ENCODE data around the gene CNDP2. TPM values are rescaled to one million over a fixed set of nuclear protein-coding genes. Genes with fewer than 3 reads are reported as not detected.

Gene CNDP2
- total RNA-seq, 4 donors from 2014 or later, result 71.8 to 87.8 (median 81.5) TPM

GRCh38 chr18:74529378-74529777 lies 33.2 kb downstream of the CNDP2 start:
- Histone ChIP-seq H3K36me3 (no peaks in the 10 kb centered on the region), H3K9me3 (no peaks in the 10 kb centered on the region), H3K4me3 (no peak overlapping the region), H3K27me3 (no peaks in the 10 kb centered on the region), H3K4me1 (peaks cover 0 to 11% (median 3%) of the 10 kb centered on the region in 4 donors), H3K27ac (no peak overlapping the region)
- TF ChIP-seq POLR2A (IDR thresholded peaks at IDR 0.05) (no peak), CTCF (IDR thresholded peaks at IDR 0.05) (no peak), EP300 (IDR thresholded peaks at IDR 0.05) (no peak)
- WGBS, 2 donors, result 87 to 88% methylated on average over 6 of the region's 6 CpGs
- no peak for DNase-seq (ENCODE audit: low spot score in 2 of 2)

GRCh38 chr18:74529811-74530583 lies 33.8 kb downstream of the CNDP2 start:
- TF ChIP-seq POLR2A (IDR thresholded peaks at IDR 0.05) (no peak), EP300 (IDR thresholded peaks at IDR 0.05) (no peak), CTCF (IDR thresholded peaks at IDR 0.05) (no peak)
- no peak for DNase-seq (ENCODE audit: low spot score in 2 of 2)

GRCh38 chr18:74530584-74530862 lies 34.4 kb downstream of the CNDP2 start:
- Histone ChIP-seq H3K27me3 (no peaks in the 10 kb centered on the region), H3K9me3 (no peaks in the 10 kb centered on the region), H3K4me3 (no peak overlapping the region), H3K36me3 (no peaks in the 10 kb centered on the region), H3K4me1 (peaks cover 0 to 7% (median 0%) of the 10 kb centered on the region in 4 donors), H3K27ac (no peak overlapping the region)
- DNase-seq (ENCODE audit: low spot score in 2 of 2), result no peak
- TF ChIP-seq EP300 (IDR thresholded peaks at IDR 0.05), result no peak
- TF ChIP-seq CTCF (IDR thresholded peaks at IDR 0.05), result no peak
- TF ChIP-seq POLR2A (IDR thresholded peaks at IDR 0.05), result no peak
- WGBS, 2 donors, result 59 to 66% methylated on average over 6 of the region's 6 CpGs

More at GRCh38 chr18:74529811-74530583, 33.8 kb downstream of the CNDP2 start:
- Histone ChIP-seq H3K4me3 (no peak overlapping the region), H3K27ac (no peak overlapping the region), H3K36me3 (no peaks in the 10 kb centered on the region), H3K9me3 (no peaks in the 10 kb centered on the region), H3K27me3 (no peaks in the 10 kb centered on the region), H3K4me1 (peaks cover 0 to 7% (median 0%) of the 10 kb centered on the region in 4 donors)
- WGBS, 2 donors, result 94 to 96% methylated on average over 25 of the region's 25 CpGs

GRCh38 chr18:74531043-74531442 lies 34.9 kb downstream of the CNDP2 start:
- peaks cover 0 to 2% (median 0%) of the 10 kb centered on the region in 4 donors for H3K4me1 ChIP-seq
- no peak overlapping the region for H3K4me3 ChIP-seq
- H3K27ac ChIP-seq, result no peak overlapping the region
- H3K36me3 ChIP-seq, result no peaks in the 10 kb centered on the region
- H3K27me3 ChIP-seq, result no peaks in the 10 kb centered on the region
- TF ChIP-seq POLR2A (IDR thresholded peaks at IDR 0.05) (no peak), EP300 (IDR thresholded peaks at IDR 0.05) (no peak), CTCF (IDR thresholded peaks at IDR 0.05) (no peak)
- DNase-seq (ENCODE audit: low spot score in 2 of 2), result no peak
- no peaks in the 10 kb centered on the region for H3K9me3 ChIP-seq
- 88 to 92% methylated on average over 7 of the region's 7 CpGs for WGBS, 2 donors

- DNase-seq (ENCODE audit: low spot score in 2 of 2), result no peak
Measured at GRCh38 chr18:74532511-74533025, 36.4 kb downstream of the CNDP2 start.

More at GRCh38 chr18:74532511-74533025, 36.4 kb downstream of the CNDP2 start:
- no peak for TF ChIP-seq CTCF (IDR thresholded peaks at IDR 0.05)
- TF ChIP-seq EP300 (IDR thresholded peaks at IDR 0.05), result no peak
- no peak for TF ChIP-seq POLR2A (IDR thresholded peaks at IDR 0.05)
- Histone ChIP-seq H3K36me3 (no peaks in the 10 kb centered on the region), H3K4me3 (no peak overlapping the region), H3K27me3 (no peaks in the 10 kb centered on the region), H3K27ac (no peak overlapping the region), H3K4me1 (no peaks in the 10 kb centered on the region), H3K9me3 (peaks cover 0 to 3% (median 0%) of the 10 kb centered on the region in 4 donors)
- 64 to 69% methylated on average over 7 to 8 of the region's 9 CpGs for WGBS, 2 donors
